HG03025 (cell line): ENCODE results near the gene ZNF639.

Source experiments
- ATAC-seq: cut with Tn5 transposase; IDR thresholded peaks from one replicate; pipeline ENCODE4 v1.9.1; 2021; ENCODE audit warnings: mild to moderate bottlenecking, moderate library complexity; ENCODE audit not compliant: unreplicated experiment, low FRiP score

Gene ZNF639

GRCh38 chr3:179309225-179310078 is 13.4 kb upstream of the ZNF639 start:
- ATAC-seq = peak; percentile 83

GRCh38 chr3:179318876-179319275 is 4.0 kb upstream of the ZNF639 start:
- ATAC-seq = no peak

- no peak for ATAC-seq
Measured at GRCh38 chr3:179321668-179322285, 1.1 kb upstream of the ZNF639 start.

- peak; percentile 38 for ATAC-seq
Measured at GRCh38 chr3:179323197-179324110, 623 bp downstream of the ZNF639 start.

- no peak for ATAC-seq
Measured at GRCh38 chr3:179324270-179324754, 1.5 kb downstream of the ZNF639 start.

GRCh38 chr3:179330438-179330837 is 7.6 kb downstream of the ZNF639 start:
- ATAC-seq = no peak

- ATAC-seq = no peak
Measured at GRCh38 chr3:179332240-179332639, 9.4 kb downstream of the ZNF639 start.

GRCh38 chr3:179333084-179333483 is 10.3 kb downstream of the ZNF639 start:
- no peak for ATAC-seq

GRCh38 chr3:179336345-179336929 is 13.6 kb downstream of the ZNF639 start:
- ATAC-seq = no peak

- ATAC-seq = peak; percentile 93
Measured at GRCh38 chr3:179347345-179348194, 24.7 kb downstream of the ZNF639 start, which contains the start of gene MFN1. Gene MFN1 (plus strand): TSS chr3:179347709. CDS start chr3:179348852, 1,143 bp downstream.

- ATAC-seq = peak; percentile 67
Measured at GRCh38 chr3:179348325-179349013, 25.6 kb downstream of the ZNF639 start.

GRCh38 chr3:179355996-179356395 is 33.2 kb downstream of the ZNF639 start:
- no peak for ATAC-seq

GRCh38 chr3:179363332-179363731 is 40.5 kb downstream of the ZNF639 start:
- ATAC-seq = no peak

GRCh38 chr3:179369621-179370020 is 46.8 kb downstream of the ZNF639 start:
- ATAC-seq = no peak

GRCh38 chr3:179373938-179374337 is 51.1 kb downstream of the ZNF639 start:
- no peak for ATAC-seq

GRCh38 chr3:179375091-179375999 is 52.5 kb downstream of the ZNF639 start:
- no peak for ATAC-seq

GRCh38 chr3:179376474-179376873 is 53.6 kb downstream of the ZNF639 start:
- ATAC-seq = no peak
